ENCODE measurements around the gene AQP2. TPM values are rescaled to one million over a fixed set of nuclear protein-coding genes. Genes with fewer than 3 reads are reported as not detected.

Gene AQP2
- total RNA-seq, 1 donor: not detected

- Histone ChIP-seq H3K4me1 (ENCODE audit: insufficient read depth, low read length) (peaks cover 28% of the 10 kb centered on the region), H3K4me3 (ENCODE audit: low read length) (no peak overlapping the region), H3K27me3 (ENCODE audit: insufficient read depth, low read length) (no peaks in the 10 kb centered on the region), H3K9me3 (ENCODE audit: low read depth, low read length) (no peaks in the 10 kb centered on the region)
Observed at GRCh38 chr12:49943625-49943960, 6.9 kb upstream of the AQP2 start.

- H3K4me3 ChIP-seq (ENCODE audit: low read length): no peak overlapping the region
- H3K27me3 ChIP-seq (ENCODE audit: insufficient read depth, low read length): no peaks in the 10 kb centered on the region
- H3K4me1 ChIP-seq (ENCODE audit: insufficient read depth, low read length): peaks cover 31% of the 10 kb centered on the region
- no peaks in the 10 kb centered on the region for H3K9me3 ChIP-seq (ENCODE audit: low read depth, low read length)
Observed at GRCh38 chr12:49944046-49944445, 6.5 kb upstream of the AQP2 start.

DNA sequence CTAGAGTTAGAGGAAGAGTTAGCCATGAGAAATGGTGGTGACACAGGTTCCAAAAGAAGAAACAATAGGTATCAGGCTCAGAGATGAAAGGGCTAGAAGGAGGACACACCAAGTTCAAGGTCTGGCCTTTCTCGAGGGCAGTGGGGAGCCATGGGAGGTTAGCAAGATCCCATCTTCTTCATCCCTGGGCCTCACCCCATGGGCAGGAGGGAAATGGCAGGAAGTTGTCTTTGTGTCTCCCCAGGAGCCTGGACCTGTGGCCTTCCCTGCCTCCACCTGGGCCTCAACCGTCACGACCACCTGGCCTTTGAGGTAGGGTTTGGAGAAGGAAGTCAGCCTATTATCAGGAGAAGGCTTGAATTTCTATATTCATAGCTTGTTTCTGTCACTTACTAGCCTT, 5.8 kb upstream of the AQP2 start:
- Histone ChIP-seq H3K4me1 (ENCODE audit: insufficient read depth, low read length) (peaks cover 35% of the 10 kb centered on the region), H3K4me3 (ENCODE audit: low read length) (no peak overlapping the region), H3K9me3 (ENCODE audit: low read depth, low read length) (no peaks in the 10 kb centered on the region), H3K27me3 (ENCODE audit: insufficient read depth, low read length) (no peaks in the 10 kb centered on the region)

- H3K4me3 ChIP-seq (ENCODE audit: low read length): no peak overlapping the region
- no peaks in the 10 kb centered on the region for H3K9me3 ChIP-seq (ENCODE audit: low read depth, low read length)
Observed at GRCh38 chr12:49945394-49946080, 5.0 kb upstream of the AQP2 start.

GRCh38 chr12:49946086-49946485, 4.5 kb upstream of the AQP2 start:
- H3K4me1 ChIP-seq (ENCODE audit: insufficient read depth, low read length): peaks cover 35% of the 10 kb centered on the region
- no peak overlapping the region for H3K4me3 ChIP-seq (ENCODE audit: low read length)
- no peaks in the 10 kb centered on the region for H3K27me3 ChIP-seq (ENCODE audit: insufficient read depth, low read length)
- H3K9me3 ChIP-seq (ENCODE audit: low read depth, low read length): no peaks in the 10 kb centered on the region

More at GRCh38 chr12:49945394-49946080, 5.0 kb upstream of the AQP2 start:
- no peaks in the 10 kb centered on the region for H3K27me3 ChIP-seq (ENCODE audit: insufficient read depth, low read length)
- H3K4me1 ChIP-seq (ENCODE audit: insufficient read depth, low read length): peaks cover 35% of the 10 kb centered on the region

- Histone ChIP-seq H3K9me3 (ENCODE audit: low read depth, low read length) (no peaks in the 10 kb centered on the region), H3K4me3 (ENCODE audit: low read length) (no peak overlapping the region), H3K27me3 (ENCODE audit: insufficient read depth, low read length) (no peaks in the 10 kb centered on the region), H3K4me1 (ENCODE audit: insufficient read depth, low read length) (peaks cover 35% of the 10 kb centered on the region)
Observed at GRCh38 chr12:49946497-49946896, 4.0 kb upstream of the AQP2 start.

DNA sequence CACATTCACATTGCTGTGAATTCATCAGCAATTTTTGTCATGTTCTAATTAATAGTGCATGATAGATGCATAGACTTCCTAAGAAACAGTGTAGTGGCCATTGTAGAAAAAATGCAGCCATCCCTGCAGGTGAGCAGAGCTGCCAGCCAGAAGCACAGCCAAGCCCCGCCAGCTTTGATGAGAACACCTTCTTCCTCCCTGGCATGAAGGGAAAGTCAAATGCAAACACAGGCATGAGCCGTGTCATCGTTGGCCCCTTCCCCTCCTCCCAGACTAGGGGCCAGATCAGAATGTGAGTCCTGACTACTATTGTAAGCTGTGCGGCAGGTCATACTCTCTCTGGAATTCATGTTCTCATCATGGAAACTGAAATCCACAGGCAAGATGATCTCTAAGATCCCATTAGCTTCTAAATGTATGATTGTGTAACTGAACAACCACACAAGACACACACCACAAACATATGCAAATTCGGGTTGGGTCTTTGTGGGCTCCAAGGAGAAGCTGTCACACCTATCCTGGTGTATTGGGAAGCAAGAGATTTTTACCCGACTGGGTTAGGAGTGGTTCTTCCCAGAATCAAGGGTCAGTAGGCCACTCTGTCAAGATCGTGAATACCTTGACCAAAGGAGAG, 2.8 kb upstream of the AQP2 start:
- no peak overlapping the region for H3K4me3 ChIP-seq (ENCODE audit: low read length)
- peaks cover 31% of the 10 kb centered on the region for H3K4me1 ChIP-seq (ENCODE audit: insufficient read depth, low read length)
- H3K27me3 ChIP-seq (ENCODE audit: insufficient read depth, low read length): no peaks in the 10 kb centered on the region
- no peaks in the 10 kb centered on the region for H3K9me3 ChIP-seq (ENCODE audit: low read depth, low read length)

DNA sequence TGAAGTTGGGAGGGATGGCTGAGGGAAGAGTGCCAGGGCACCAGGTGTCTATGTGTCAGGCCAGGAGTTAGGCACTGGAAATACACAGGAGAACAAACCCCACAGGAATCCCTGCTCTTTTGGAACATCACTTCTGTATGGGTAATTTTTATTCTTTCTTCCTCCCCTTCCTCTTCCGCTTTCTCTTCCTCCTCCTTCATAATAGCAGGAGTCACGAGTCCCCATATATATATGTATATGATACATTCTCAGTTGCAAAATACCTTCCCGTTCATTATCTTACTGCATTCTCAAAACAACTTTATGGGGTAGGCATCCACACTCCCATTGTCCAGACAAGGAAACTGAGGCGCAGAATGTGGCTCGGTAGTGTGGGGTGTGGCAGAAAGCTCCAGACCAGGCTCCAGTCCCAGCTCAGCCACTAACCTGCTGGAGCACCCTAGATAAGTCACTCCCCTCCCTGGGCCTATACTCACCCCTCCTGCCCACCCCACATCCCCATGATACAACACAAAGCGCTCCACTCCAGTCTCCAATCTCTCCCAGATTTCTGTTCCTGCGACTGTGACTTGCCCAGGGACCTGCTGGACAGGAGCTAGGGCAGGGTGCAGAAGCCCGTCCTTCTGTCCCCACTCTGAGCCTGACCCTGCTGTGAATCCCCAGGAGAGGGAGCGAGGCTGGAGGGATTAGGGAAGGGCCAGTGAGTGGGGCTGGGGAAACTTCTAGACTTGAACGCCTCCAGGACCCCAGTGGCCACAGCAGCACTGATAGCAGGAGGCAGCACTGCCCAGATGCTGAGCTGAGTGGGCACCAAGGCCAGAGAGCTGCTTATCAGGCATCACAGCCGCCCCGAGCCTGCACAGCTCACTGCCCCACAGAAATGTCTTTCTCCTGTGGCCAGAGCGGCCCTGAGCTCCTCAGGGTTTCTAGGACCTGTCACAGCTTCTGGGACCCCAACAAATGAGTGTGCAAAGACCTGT, 1.4 kb upstream of the AQP2 start:
- no peak overlapping the region for H3K4me3 ChIP-seq (ENCODE audit: low read length)
- H3K9me3 ChIP-seq (ENCODE audit: low read depth, low read length): no peaks in the 10 kb centered on the region
- peaks cover 9% of the 10 kb centered on the region for H3K27me3 ChIP-seq (ENCODE audit: insufficient read depth, low read length)
- peaks cover 18% of the 10 kb centered on the region for H3K4me1 ChIP-seq (ENCODE audit: insufficient read depth, low read length)

GRCh38 chr12:49949866-49950265, 671 bp upstream of the AQP2 start:
- H3K4me1 ChIP-seq (ENCODE audit: insufficient read depth, low read length): peaks cover 16% of the 10 kb centered on the region
- no peak overlapping the region for H3K4me3 ChIP-seq (ENCODE audit: low read length)
- H3K9me3 ChIP-seq (ENCODE audit: low read depth, low read length): no peaks in the 10 kb centered on the region
- H3K27me3 ChIP-seq (ENCODE audit: insufficient read depth, low read length): peaks cover 16% of the 10 kb centered on the region

DNA sequence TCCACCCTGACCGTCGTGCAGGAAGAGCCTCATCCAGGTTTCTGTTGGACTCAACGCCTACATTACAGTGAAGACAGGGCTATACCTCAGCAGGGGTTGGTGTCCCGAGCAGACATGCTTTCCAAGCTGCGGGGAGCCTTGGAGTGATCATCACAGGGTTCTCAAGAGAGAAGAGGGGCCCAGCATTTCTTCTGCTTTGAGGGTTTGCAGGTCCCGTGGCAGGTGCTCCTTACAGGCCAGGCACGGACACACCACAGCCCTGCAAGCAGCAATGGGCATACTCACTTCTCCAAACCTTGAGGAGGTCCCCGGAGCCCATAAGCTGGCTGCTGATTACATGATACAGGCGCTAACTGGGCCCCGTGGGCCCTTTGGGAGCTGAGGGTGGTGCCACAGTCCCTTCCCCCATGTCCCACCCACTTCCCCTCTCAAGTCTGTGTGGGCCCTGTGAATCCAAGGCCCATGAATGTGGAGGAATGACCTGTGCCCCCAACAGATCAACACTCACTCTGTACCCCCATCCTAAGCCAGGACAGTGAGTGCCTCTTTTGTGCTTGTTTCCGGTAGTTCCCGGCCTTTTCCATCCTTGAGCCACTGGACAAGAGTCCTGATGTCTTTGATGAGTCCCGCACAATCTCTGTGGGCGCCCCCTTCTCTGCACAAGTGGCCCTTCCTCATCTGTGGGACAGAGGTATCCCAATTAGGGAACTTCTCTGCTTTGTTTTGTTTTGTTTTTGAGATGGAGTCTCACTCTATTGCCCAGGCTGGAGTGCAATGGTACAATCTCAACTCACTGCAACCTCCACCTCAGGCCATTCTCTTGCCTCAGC, 1.1 kb downstream of the AQP2 start:
- H3K4me1 ChIP-seq (ENCODE audit: insufficient read depth, low read length): peaks cover 23% of the 10 kb centered on the region

GRCh38 chr12:49952391-49953055, 2.0 kb downstream of the AQP2 start:
- no peak overlapping the region for H3K4me3 ChIP-seq (ENCODE audit: low read length)
- H3K27me3 ChIP-seq (ENCODE audit: insufficient read depth, low read length): peaks cover 43% of the 10 kb centered on the region
- no peaks in the 10 kb centered on the region for H3K9me3 ChIP-seq (ENCODE audit: low read depth, low read length)
- peaks cover 23% of the 10 kb centered on the region for H3K4me1 ChIP-seq (ENCODE audit: insufficient read depth, low read length)

More for the DNA sequence above, 1.1 kb downstream of the AQP2 start:
- Histone ChIP-seq H3K9me3 (ENCODE audit: low read depth, low read length) (no peaks in the 10 kb centered on the region), H3K4me3 (ENCODE audit: low read length) (no peak overlapping the region), H3K27me3 (ENCODE audit: insufficient read depth, low read length) (peaks cover 34% of the 10 kb centered on the region)

DNA sequence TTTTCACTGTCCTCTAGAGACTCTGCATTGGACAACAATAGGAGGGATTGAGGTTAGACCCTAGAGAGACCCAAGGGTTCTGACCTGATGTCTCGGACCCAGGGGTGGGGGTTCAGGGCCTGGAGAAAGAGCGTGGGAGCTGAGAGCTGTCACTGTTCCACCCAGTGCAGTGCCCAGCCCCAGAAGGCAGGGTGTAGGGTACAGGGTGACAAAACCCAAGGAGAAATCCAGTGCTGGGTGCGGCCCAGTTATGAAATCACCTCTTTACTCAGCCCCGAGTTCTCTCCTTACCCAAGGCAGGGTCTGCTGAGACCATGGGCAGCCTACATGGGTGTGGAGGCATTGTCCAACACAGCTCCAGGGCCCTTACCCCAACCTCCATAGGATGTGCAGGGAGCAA, 2.6 kb downstream of the AQP2 start:
- H3K27me3 ChIP-seq (ENCODE audit: insufficient read depth, low read length): peaks cover 49% of the 10 kb centered on the region
- no peak overlapping the region for H3K4me3 ChIP-seq (ENCODE audit: low read length)
- H3K4me1 ChIP-seq (ENCODE audit: insufficient read depth, low read length): peaks cover 23% of the 10 kb centered on the region
- no peaks in the 10 kb centered on the region for H3K9me3 ChIP-seq (ENCODE audit: low read depth, low read length)

- H3K4me1 ChIP-seq (ENCODE audit: insufficient read depth, low read length): peaks cover 15% of the 10 kb centered on the region
- H3K9me3 ChIP-seq (ENCODE audit: low read depth, low read length): no peaks in the 10 kb centered on the region
- H3K4me3 ChIP-seq (ENCODE audit: low read length): no peak overlapping the region
- peaks cover 60% of the 10 kb centered on the region for H3K27me3 ChIP-seq (ENCODE audit: insufficient read depth, low read length)
Observed at GRCh38 chr12:49953961-49954846, 3.7 kb downstream of the AQP2 start.
